Omental fat pad (tissue), 4 donors: ENCODE results near the gene RHBG. TPM values are rescaled to one million over a fixed set of nuclear protein-coding genes. Genes with fewer than 3 reads are reported as not detected.

ENCODE experiments used
- ATAC-seq: fragments of 150-250 bp; one replicate; pipeline ENCODE4 v1.9.1; 2016; ENCODE audit warnings: mild to moderate bottlenecking, moderate library complexity; ENCODE audit not compliant: low FRiP score
- DNase-seq: peaks from one replicate; pipeline ENCODE4 v3.0.0-alpha.2; 2019; ENCODE audit warnings: low spot score
- total RNA-seq, 4 donors: library from RNA; depleted of rRNA; stranded (reverse); fragments of >200 nt; gene quantifications; one replicate each; pipeline ENCODE4 v1.1.0, GENCODE V29; 2016
- TF ChIP-seq, protein P1 (sequence below), 3 donors: fragments of 450-650 bp; IDR thresholded peaks; one replicate each; pipeline ENCODE4 v1.5.1; 2016 to 2017; ENCODE audit warnings: antibody characterized with exemption in 3 of 3, mild to moderate bottlenecking in 3 of 3, moderate library complexity in 2 of 3

RHBG gene
- total RNA-seq, 4 donors from 2014 or later, result not detected

DNA sequence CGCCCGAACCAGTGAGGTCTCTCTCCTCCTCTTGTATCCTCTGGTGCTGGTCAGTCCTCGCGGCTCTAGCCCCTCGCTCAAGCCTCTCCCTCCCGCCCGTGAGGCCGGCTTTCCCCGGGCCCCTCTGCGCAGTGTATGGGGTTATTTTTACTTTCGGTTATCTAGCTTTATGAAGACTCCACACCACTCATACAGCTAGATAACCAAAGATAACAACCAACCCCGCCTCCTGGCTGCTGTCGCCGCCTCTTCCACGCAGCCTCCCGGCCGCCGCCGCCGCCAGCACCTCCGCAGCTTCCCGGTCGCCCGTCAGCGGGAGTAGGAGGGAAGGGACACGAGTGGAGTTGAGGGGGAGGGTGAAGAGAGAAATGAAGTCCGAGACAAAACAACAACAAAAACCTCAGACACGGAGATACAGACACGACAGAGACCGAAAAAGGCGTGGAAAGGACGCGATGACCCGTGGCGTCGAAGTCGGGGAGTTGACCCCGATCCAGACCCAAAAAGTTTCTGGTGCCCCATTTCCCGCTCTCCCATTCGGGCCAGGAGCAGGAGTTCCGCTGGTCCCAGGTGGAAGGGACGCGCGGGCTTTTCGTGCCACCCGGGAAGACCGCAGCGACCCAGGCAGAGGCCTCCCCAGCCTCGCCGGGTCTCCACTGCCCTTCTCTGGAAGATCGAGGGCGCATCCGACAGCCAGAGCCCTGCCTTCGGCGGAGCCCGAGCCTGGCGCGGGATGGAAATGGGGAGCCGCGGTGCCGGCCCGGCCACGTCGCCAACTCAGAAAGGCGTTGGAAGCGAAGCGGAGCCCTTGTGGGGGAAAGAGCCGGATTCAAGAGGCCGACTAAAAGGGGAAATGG is 51.4 kb downstream of the RHBG start:
- DNase-seq (no peak), ATAC-seq (no peak)
- TF ChIP-seq, protein P1, sequence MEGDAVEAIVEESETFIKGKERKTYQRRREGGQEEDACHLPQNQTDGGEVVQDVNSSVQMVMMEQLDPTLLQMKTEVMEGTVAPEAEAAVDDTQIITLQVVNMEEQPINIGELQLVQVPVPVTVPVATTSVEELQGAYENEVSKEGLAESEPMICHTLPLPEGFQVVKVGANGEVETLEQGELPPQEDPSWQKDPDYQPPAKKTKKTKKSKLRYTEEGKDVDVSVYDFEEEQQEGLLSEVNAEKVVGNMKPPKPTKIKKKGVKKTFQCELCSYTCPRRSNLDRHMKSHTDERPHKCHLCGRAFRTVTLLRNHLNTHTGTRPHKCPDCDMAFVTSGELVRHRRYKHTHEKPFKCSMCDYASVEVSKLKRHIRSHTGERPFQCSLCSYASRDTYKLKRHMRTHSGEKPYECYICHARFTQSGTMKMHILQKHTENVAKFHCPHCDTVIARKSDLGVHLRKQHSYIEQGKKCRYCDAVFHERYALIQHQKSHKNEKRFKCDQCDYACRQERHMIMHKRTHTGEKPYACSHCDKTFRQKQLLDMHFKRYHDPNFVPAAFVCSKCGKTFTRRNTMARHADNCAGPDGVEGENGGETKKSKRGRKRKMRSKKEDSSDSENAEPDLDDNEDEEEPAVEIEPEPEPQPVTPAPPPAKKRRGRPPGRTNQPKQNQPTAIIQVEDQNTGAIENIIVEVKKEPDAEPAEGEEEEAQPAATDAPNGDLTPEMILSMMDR (IDR thresholded peaks at IDR 0.05), result no peak

DNA sequence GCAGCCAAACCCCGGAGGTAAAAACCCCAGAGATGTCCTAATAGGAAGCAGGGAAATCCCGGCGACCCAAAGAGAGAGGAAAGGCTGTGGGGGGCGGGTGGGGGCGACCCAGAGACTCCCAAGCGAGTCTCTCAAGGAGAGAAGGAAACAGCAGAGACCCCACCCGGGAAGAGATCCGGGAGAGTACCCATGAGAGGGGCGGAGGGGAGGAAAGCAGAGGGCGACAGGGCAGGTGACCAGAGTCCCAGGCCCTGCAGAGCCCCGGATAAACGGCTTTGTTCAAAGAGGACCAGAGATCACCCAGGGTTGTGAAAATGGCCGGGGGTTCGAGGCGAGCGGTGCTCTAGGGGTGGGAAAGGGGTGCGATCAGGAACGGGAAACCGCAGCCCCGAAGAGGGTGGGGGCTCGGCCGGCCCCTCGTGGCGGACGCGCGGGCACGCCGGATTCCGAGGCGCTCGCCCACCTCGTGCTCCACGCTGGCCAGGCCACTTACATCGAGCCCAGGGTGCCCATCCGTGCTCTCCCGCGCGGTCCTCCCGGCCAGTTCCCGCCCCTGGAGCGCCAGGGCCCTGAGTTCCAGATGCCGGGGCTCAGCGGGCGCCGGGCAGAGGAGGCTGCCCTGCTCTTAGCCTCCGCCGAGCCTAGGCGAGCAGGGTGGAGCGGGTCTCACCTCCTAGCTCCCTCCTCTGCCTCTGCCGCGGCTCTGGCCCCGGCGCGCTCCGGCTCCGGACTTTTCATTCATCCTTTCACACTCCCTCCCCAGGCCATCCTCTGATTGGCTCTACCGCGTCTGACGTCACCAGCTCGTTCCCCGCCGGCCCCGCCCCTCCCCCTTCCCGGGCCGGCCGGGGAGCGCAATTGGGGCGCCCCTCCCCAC is 52.3 kb downstream of the RHBG start:
- ATAC-seq, result peak; percentile 92
- TF ChIP-seq, protein P1 (IDR thresholded peaks at IDR 0.05), result no peak
- DNase-seq, result peak; percentile 61

- TF ChIP-seq, protein P1 (IDR thresholded peaks at IDR 0.05), result no peak
- ATAC-seq, result no peak
- DNase-seq, result no peak
Observed at GRCh38 chr1:156421939-156422601, 53.1 kb downstream of the RHBG start.

DNA sequence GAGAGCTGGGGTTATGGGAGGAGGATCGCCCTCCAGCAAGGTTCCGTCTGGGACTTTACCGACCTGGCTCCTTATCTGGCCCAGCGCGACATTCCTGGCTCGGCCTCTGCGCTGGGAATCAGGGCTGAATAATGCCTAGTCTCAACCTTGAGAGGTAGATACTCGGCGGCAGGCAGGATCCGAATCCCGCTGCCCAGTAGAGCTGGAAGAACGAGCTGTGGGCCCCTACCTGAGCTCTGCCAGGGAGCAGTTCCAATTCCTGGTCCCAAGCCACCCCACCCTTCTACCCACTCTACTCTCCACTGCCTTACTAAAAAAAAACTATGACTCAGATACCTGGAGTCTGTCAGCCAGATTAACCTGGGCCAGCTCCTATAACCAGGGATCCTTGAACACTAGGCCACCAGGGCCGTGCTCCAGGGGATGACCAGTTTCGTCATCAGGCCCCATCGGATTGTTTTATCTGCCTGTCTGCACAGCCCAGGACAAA is 53.6 kb downstream of the RHBG start:
- ATAC-seq (no peak), DNase-seq (no peak)
- TF ChIP-seq, protein P1 (IDR thresholded peaks at IDR 0.05), result no peak

DNA sequence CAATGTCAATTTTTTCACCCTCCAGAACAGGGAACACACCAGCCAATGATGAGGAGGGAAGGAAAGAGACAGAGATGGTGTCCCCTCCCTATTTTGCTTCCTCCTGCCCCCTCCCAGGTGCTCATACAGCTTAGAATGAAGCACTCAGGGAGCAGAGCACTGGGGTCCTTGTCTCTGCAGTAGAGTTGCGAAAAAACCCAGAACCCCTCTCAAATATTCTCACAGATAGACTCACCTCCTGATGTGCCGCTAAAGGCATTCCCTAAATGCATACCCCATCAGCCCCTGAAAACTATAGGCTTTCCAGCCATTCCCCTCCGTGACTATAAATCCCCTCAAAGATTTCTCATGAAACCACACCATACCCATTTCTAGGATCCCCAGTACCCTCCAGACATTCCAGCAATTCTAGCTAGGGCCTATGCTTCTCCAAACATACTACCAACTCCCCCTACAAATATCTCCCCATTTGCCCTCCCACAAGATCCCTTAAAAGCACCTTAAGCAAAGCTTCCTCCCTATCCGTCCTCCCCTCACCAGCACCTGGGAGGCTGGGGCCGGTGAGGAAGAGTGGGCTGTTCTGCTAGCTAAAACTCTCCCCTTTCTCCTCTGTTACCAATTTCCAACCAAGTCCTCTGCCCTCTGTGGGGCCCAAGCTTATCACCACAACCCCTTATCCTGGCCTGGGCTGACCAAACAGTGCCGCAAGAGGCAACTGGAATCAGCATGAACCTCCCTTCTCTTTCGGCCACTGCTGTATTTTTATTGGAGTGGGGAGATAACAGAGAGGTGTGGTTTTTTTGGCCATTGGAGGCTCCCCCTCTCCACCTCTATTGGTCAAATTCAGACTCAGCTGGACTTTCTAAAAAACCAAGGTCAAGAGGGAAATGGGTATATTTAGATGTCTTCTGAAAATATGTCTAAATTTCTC is 54.7 kb downstream of the RHBG start:
- DNase-seq (no peak), ATAC-seq (no peak)
- TF ChIP-seq, protein P1 (IDR thresholded peaks at IDR 0.05), result no peak
